IMR-90 (cell line): ENCODE results near the gene ERG28.

Experiments
- POLR2A ChIP-seq: IDR thresholded peaks from 2 replicates; pipeline ENCODE4 v1.6.1; 2012; ENCODE audit warnings: mild to moderate bottlenecking, low read depth, low read length
- TF ChIP-seq, protein P1 (sequence below): conservative IDR thresholded peaks from 2 replicates; pipeline ENCODE4 v1.5.1; 2012; ENCODE audit warnings: mild to moderate bottlenecking, low read depth, low read length, improper control_type of control experiment

- TF ChIP-seq POLR2A, result no peak
- TF ChIP-seq, protein P1, sequence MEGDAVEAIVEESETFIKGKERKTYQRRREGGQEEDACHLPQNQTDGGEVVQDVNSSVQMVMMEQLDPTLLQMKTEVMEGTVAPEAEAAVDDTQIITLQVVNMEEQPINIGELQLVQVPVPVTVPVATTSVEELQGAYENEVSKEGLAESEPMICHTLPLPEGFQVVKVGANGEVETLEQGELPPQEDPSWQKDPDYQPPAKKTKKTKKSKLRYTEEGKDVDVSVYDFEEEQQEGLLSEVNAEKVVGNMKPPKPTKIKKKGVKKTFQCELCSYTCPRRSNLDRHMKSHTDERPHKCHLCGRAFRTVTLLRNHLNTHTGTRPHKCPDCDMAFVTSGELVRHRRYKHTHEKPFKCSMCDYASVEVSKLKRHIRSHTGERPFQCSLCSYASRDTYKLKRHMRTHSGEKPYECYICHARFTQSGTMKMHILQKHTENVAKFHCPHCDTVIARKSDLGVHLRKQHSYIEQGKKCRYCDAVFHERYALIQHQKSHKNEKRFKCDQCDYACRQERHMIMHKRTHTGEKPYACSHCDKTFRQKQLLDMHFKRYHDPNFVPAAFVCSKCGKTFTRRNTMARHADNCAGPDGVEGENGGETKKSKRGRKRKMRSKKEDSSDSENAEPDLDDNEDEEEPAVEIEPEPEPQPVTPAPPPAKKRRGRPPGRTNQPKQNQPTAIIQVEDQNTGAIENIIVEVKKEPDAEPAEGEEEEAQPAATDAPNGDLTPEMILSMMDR, result no peak
These were observed 54.8 kb downstream of the ERG28 start for GRCh38 chr14:75605916-75606315.
